Astrocyte (in vitro differentiated cells and primary cell): ENCODE results near the gene PBX1.

Source experiments
- EZH2 ChIP-seq: IDR thresholded peaks from 2 replicates; pipeline ENCODE4 v1.6.1; 2012; ENCODE audit warnings: mild to moderate bottlenecking, low read length, inconsistent platforms; ENCODE audit not compliant: insufficient read depth
- TF ChIP-seq, protein P1 (sequence below): IDR thresholded peaks from 2 replicates; pipeline ENCODE4 v1.5.1; 2011; ENCODE audit warnings: low read depth, mild to moderate bottlenecking, inconsistent platforms, low read length, moderate library complexity; ENCODE audit not compliant: insufficient read depth

DNA sequence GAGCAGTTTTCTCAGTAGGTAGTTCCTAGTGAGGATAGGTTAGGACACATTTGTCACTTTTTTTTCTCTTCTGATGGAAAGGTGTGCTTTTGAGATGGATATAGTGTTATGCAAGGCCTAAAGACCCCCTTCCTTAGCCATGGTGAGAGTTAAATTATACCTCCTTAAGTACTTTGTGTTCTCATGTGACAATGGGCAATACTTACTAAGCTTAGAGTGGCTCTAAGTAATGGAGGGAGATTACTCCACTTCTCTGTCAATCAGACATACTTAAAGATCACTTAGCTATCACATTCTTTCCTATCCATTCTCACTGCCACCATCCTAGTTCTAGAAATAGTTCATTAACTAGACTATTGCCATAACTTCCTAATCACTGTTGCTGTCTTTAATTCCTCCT, 265.6 kb downstream of the PBX1 start:
- TF ChIP-seq, protein P1, sequence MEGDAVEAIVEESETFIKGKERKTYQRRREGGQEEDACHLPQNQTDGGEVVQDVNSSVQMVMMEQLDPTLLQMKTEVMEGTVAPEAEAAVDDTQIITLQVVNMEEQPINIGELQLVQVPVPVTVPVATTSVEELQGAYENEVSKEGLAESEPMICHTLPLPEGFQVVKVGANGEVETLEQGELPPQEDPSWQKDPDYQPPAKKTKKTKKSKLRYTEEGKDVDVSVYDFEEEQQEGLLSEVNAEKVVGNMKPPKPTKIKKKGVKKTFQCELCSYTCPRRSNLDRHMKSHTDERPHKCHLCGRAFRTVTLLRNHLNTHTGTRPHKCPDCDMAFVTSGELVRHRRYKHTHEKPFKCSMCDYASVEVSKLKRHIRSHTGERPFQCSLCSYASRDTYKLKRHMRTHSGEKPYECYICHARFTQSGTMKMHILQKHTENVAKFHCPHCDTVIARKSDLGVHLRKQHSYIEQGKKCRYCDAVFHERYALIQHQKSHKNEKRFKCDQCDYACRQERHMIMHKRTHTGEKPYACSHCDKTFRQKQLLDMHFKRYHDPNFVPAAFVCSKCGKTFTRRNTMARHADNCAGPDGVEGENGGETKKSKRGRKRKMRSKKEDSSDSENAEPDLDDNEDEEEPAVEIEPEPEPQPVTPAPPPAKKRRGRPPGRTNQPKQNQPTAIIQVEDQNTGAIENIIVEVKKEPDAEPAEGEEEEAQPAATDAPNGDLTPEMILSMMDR = no peak
- no peak for TF ChIP-seq EZH2
